WTC11 (cell line): ENCODE results near the gene CEBPZOS. TPM values are rescaled to one million over a fixed set of nuclear protein-coding genes. Genes with fewer than 3 reads are reported as not detected.

ENCODE experiments used
- ARID4B ChIP-seq: sonication (generic); formaldehyde crosslinking; IDR thresholded peaks from 2 replicates; pipeline ENCODE4 v1.8.0; 2023; ENCODE audit warnings: missing genetic modification reagents, mild to moderate bottlenecking, borderline replicate concordance
- CREB1 ChIP-seq: sonication (generic); formaldehyde crosslinking; IDR thresholded peaks from 2 replicates; pipeline ENCODE4 v1.8.0; 2023; ENCODE audit warnings: mild to moderate bottlenecking, missing genetic modification reagents
- E2F1 ChIP-seq: sonication (generic); formaldehyde crosslinking; IDR thresholded peaks from 2 replicates; pipeline ENCODE4 v1.8.0; 2022; ENCODE audit warnings: mild to moderate bottlenecking, missing genetic modification reagents
- EMX1 ChIP-seq: fragments of 250-450 bp; sonication (Bioruptor Pico); IDR thresholded peaks from 2 replicates; pipeline ENCODE4 v1.8.0; 2021; ENCODE audit warnings: mild to moderate bottlenecking
- GTF2I ChIP-seq: fragments of 250-450 bp; sonication (Bioruptor Pico); conservative IDR thresholded peaks from 2 replicates; pipeline ENCODE4 v1.4.0; 2021; ENCODE audit warnings: mild to moderate bottlenecking
- IRF2 ChIP-seq: sonication (generic); formaldehyde crosslinking; IDR thresholded peaks from 2 replicates; pipeline ENCODE4 v1.8.0; 2022; ENCODE audit warnings: low read depth, missing genetic modification reagents, borderline replicate concordance
- JAZF1 ChIP-seq: fragments of 250-450 bp; sonication (Bioruptor Pico); IDR thresholded peaks from 2 replicates; pipeline ENCODE4 v1.9.0; 2021; ENCODE audit warnings: moderate library complexity, mild to moderate bottlenecking, inconsistent platforms
- KAT7 ChIP-seq: sonication (generic); formaldehyde crosslinking; IDR thresholded peaks from 2 replicates; pipeline ENCODE4 v1.8.1; 2023; ENCODE audit warnings: missing genetic modification reagents, mild to moderate bottlenecking, borderline replicate concordance
- MAX ChIP-seq: sonication (generic); formaldehyde crosslinking; IDR thresholded peaks from 2 replicates; pipeline ENCODE4 v1.8.0; 2022; ENCODE audit warnings: mild to moderate bottlenecking, missing genetic modification reagents
- MYBL2 ChIP-seq: sonication (generic); formaldehyde crosslinking; IDR thresholded peaks from 2 replicates; pipeline ENCODE4 v1.8.1; 2023; ENCODE audit warnings: mild to moderate bottlenecking, moderate library complexity, missing genetic modification reagents
- NFATC4 ChIP-seq: fragments of 250-450 bp; sonication (Bioruptor Pico); IDR thresholded peaks from 2 replicates; pipeline ENCODE4 v1.9.0; 2021; ENCODE audit warnings: mild to moderate bottlenecking
- OVOL2 ChIP-seq: fragments of 250-450 bp; sonication (Bioruptor Pico); IDR thresholded peaks from 2 replicates; pipeline ENCODE4 v1.9.0; 2021; ENCODE audit warnings: mild to moderate bottlenecking, borderline replicate concordance
- SMAD3 ChIP-seq: sonication (generic); formaldehyde crosslinking; IDR thresholded peaks from 2 replicates; pipeline ENCODE4 v1.8.0; 2022; ENCODE audit warnings: missing genetic modification reagents, mild to moderate bottlenecking, borderline replicate concordance
- SOX15 ChIP-seq: fragments of 250-450 bp; sonication (Bioruptor Pico); IDR thresholded peaks from 2 replicates; pipeline ENCODE4 v1.9.0; 2021; ENCODE audit warnings: mild to moderate bottlenecking
- SP1 ChIP-seq: sonication (generic); formaldehyde crosslinking; conservative IDR thresholded peaks from 2 replicates; pipeline ENCODE4 v1.8.1; 2022; ENCODE audit warnings: missing genetic modification reagents
- STAT6 ChIP-seq: sonication (generic); formaldehyde crosslinking; conservative IDR thresholded peaks from 2 replicates; pipeline ENCODE4 v1.8.1; 2023; ENCODE audit warnings: mild to moderate bottlenecking, low read depth, missing genetic modification reagents, moderate library complexity
- ZMAT4 ChIP-seq: fragments of 250-450 bp; sonication (Bioruptor Pico); IDR thresholded peaks from 2 replicates; pipeline ENCODE4 v1.9.0; 2021; ENCODE audit warnings: mild to moderate bottlenecking
- ZNF121 ChIP-seq: sonication (generic); formaldehyde crosslinking; IDR thresholded peaks from 2 replicates; pipeline ENCODE4 v1.8.0; 2023; ENCODE audit warnings: missing genetic modification reagents
- ZNF219 ChIP-seq: sonication (generic); formaldehyde crosslinking; IDR thresholded peaks from 2 replicates; pipeline ENCODE4 v1.8.0; 2023; ENCODE audit warnings: missing genetic modification reagents, mild to moderate bottlenecking, borderline replicate concordance
- ZNF281 ChIP-seq: sonication (generic); formaldehyde crosslinking; IDR thresholded peaks from 2 replicates; pipeline ENCODE4 v1.8.0; 2023; ENCODE audit warnings: mild to moderate bottlenecking, missing genetic modification reagents
- ZNF396 ChIP-seq: fragments of 250-450 bp; sonication (Bioruptor Pico); IDR thresholded peaks from 2 replicates; pipeline ENCODE4 v1.8.0; 2021; ENCODE audit warnings: mild to moderate bottlenecking, moderate library complexity, borderline replicate concordance
- ZNF416 ChIP-seq: fragments of 250-450 bp; sonication (Bioruptor Pico); IDR thresholded peaks from 2 replicates; pipeline ENCODE4 v1.9.0; 2021; ENCODE audit warnings: mild to moderate bottlenecking, inconsistent platforms
- ZNF512 ChIP-seq: sonication (generic); formaldehyde crosslinking; IDR thresholded peaks from 2 replicates; pipeline ENCODE4 v1.8.1; 2022; ENCODE audit warnings: missing genetic modification reagents, borderline replicate concordance
- ZSCAN18 ChIP-seq: fragments of 250-450 bp; sonication (Bioruptor Pico); IDR thresholded peaks from 2 replicates; pipeline ENCODE4 v2.1.2; 2022; ENCODE audit warnings: mild to moderate bottlenecking, moderate library complexity
- total RNA-seq: library from RNA; stranded (reverse); gene quantifications from 3 replicates; pipeline ENCODE4 v1.2.3, GENCODE V29; 2021

CEBPZOS gene
- total RNA-seq, 1 experiment from 2014 or later, result 129 TPM

GRCh38 chr2:37231241-37232130 is 35.2 kb downstream of the CEBPZOS start, which contains the start of the genes CEBPZ and NDUFAF7 (continued):
- no peak for TF ChIP-seq E2F1 (CRISPR knock-in tag)
- peak; percentile 86; the same call in 1 of the 2 replicates for TF ChIP-seq SMAD3 (CRISPR knock-in tag)
- TF ChIP-seq ZNF512 (CRISPR knock-in tag), result no peak
- no peak for TF ChIP-seq CREB1 (CRISPR knock-in tag)
- no peak for TF ChIP-seq OVOL2 (CRISPR knock-in tag)
- no peak for TF ChIP-seq IRF2
- TF ChIP-seq GTF2I (CRISPR knock-in tag), result no peak
- TF ChIP-seq MAX, result peak; percentile 90
- no peak for TF ChIP-seq ZMAT4 (CRISPR knock-in tag)
- TF ChIP-seq STAT6 (CRISPR knock-in tag), result no peak
- no peak for TF ChIP-seq ZNF416 (CRISPR knock-in tag)
- TF ChIP-seq EMX1, result no peak
- TF ChIP-seq ZNF219 (CRISPR knock-in tag), result no peak
- peak; percentile 78 for TF ChIP-seq MYBL2 (CRISPR knock-in tag)
- TF ChIP-seq ZNF396 (CRISPR knock-in tag), result no peak
- peak; percentile 91 for TF ChIP-seq SP1
- TF ChIP-seq JAZF1 (CRISPR knock-in tag), result no peak
- no peak for TF ChIP-seq NFATC4 (CRISPR knock-in tag)
- TF ChIP-seq ZNF121 (CRISPR knock-in tag), result no peak
- TF ChIP-seq KAT7 (CRISPR knock-in tag), result no peak
- TF ChIP-seq SOX15 (CRISPR knock-in tag), result no peak
- peak; percentile 89 for TF ChIP-seq ARID4B (CRISPR knock-in tag)
- TF ChIP-seq ZNF281 (CRISPR knock-in tag), result no peak
- TF ChIP-seq ZSCAN18 (CRISPR knock-in tag), result no peak
